Colon (tissue), 2 donors: ENCODE data around the gene ADAMTS17.

Experiments used
- FAIRE-seq: peaks from 2 replicates; lab custom pipeline; 2012; peaks lifted over from hg19 to GRCh38; lab: Jason Lieb, UNC
- donor health status: control.
- donor health status: control.

ADAMTS17 gene

GRCh38 chr15:100198442-100198841 is 143.3 kb downstream of the ADAMTS17 start:
- no peak for FAIRE-seq

GRCh38 chr15:100196326-100197058 is 145.3 kb downstream of the ADAMTS17 start:
- FAIRE-seq = no peak

- FAIRE-seq = no peak
Measured at GRCh38 chr15:100194996-100195395, 146.8 kb downstream of the ADAMTS17 start.

- no peak for FAIRE-seq
Measured at GRCh38 chr15:100193277-100193860, 148.4 kb downstream of the ADAMTS17 start.

GRCh38 chr15:100192097-100193080 is 149.4 kb downstream of the ADAMTS17 start:
- no peak for FAIRE-seq

GRCh38 chr15:100191161-100191560 is 150.6 kb downstream of the ADAMTS17 start:
- FAIRE-seq = no peak

GRCh38 chr15:100190675-100191074 is 151.1 kb downstream of the ADAMTS17 start:
- FAIRE-seq = no peak

GRCh38 chr15:100189849-100190248 is 151.9 kb downstream of the ADAMTS17 start:
- FAIRE-seq = no peak

- no peak for FAIRE-seq
Measured at GRCh38 chr15:100189319-100189718, 152.5 kb downstream of the ADAMTS17 start.

GRCh38 chr15:100187677-100188076 is 154.1 kb downstream of the ADAMTS17 start:
- FAIRE-seq = no peak

- FAIRE-seq = no peak
Measured at GRCh38 chr15:100186960-100187359, 154.8 kb downstream of the ADAMTS17 start.

GRCh38 chr15:100186366-100186765 is 155.4 kb downstream of the ADAMTS17 start:
- no peak for FAIRE-seq

- FAIRE-seq = no peak
Measured at GRCh38 chr15:100183921-100184495, 157.8 kb downstream of the ADAMTS17 start.

GRCh38 chr15:100180921-100181320 is 160.9 kb downstream of the ADAMTS17 start:
- no peak for FAIRE-seq

- FAIRE-seq = no peak
Measured at GRCh38 chr15:100175406-100176114, 166.2 kb downstream of the ADAMTS17 start.

GRCh38 chr15:100174904-100175275 is 166.9 kb downstream of the ADAMTS17 start:
- FAIRE-seq = no peak

- FAIRE-seq = no peak
Measured at GRCh38 chr15:100174159-100174903, 167.4 kb downstream of the ADAMTS17 start.

GRCh38 chr15:100172356-100173024 is 169.3 kb downstream of the ADAMTS17 start:
- no peak for FAIRE-seq

GRCh38 chr15:100171411-100171810 is 170.4 kb downstream of the ADAMTS17 start:
- FAIRE-seq = no peak
